OCI-LY1 (cell line): ENCODE measurements around the gene LTBP1.
"Not testable (repeated sequence)": the region's sequence is repeated elsewhere in the genome, so short reads cannot be mapped to it uniquely, and the experiment has no call there.

Source experiments
- H2AFZ ChIP-seq: fragments of 200-600 bp; sonication (generic), shearing (Covaris generic); 2 replicates; pipeline ENCODE4 v1.6.0; 2014; ENCODE audit warnings: antibody characterized with exemption, mild to moderate bottlenecking, low read length
- H3F3A ChIP-seq: fragments of 200-600 bp; sonication (generic), shearing (Covaris generic); 2 replicates; pipeline ENCODE4 v1.6.0; 2014; ENCODE audit warnings: mild to moderate bottlenecking, antibody characterized with exemption, low read length, moderate library complexity; ENCODE audit not compliant: insufficient read depth
- H3K27ac ChIP-seq: fragments of 200-600 bp; sonication (generic); 2 replicates; pipeline ENCODE4 v1.5.1; 2014; ENCODE audit warnings: low read length, mixed run types, mild to moderate bottlenecking, low read depth; ENCODE audit not compliant: poor library complexity, severe bottlenecking
- H3K27me3 ChIP-seq: fragments of 200-600 bp; sonication (generic); 2 replicates; pipeline ENCODE4 v1.6.0; 2014; ENCODE audit warnings: antibody characterized with exemption, mild to moderate bottlenecking, low read length, moderate library complexity; ENCODE audit not compliant: insufficient read depth
- H3K36me3 ChIP-seq: fragments of 200-600 bp; sonication (generic); 2 replicates; pipeline ENCODE4 v1.6.1; 2014; ENCODE audit warnings: mild to moderate bottlenecking, antibody characterized with exemption, low read length, moderate library complexity, mixed read lengths; ENCODE audit not compliant: insufficient read depth
- H3K4me1 ChIP-seq: fragments of 200-600 bp; sonication (generic); 2 replicates; pipeline ENCODE4 v1.5.1; 2014; ENCODE audit warnings: mild to moderate bottlenecking, low read length, moderate library complexity; ENCODE audit not compliant: insufficient read depth, severe bottlenecking
- H3K4me2 ChIP-seq: fragments of 200-600 bp; sonication (generic), shearing (Covaris generic); 2 replicates; pipeline ENCODE4 v1.6.1; 2014; ENCODE audit warnings: low read length
- H3K4me3 ChIP-seq: fragments of 200-600 bp; sonication (generic); 2 replicates; pipeline ENCODE4 v1.5.1; 2014; ENCODE audit warnings: low read length, low read depth, mild to moderate bottlenecking, mixed read lengths; ENCODE audit not compliant: poor library complexity, severe bottlenecking
- H3K79me2 ChIP-seq: fragments of 200-600 bp; shearing (Covaris generic); 2 replicates; pipeline ENCODE4 v1.6.1; 2016; ENCODE audit warnings: mixed run types, low read length, mixed read lengths; ENCODE audit not compliant: insufficient read depth
- H3K9ac ChIP-seq: fragments of 200-600 bp; sonication (generic), shearing (Covaris generic); 2 replicates; pipeline ENCODE4 v1.6.1; 2014; ENCODE audit warnings: mild to moderate bottlenecking, low read length, mixed read lengths
- H3K9me2 ChIP-seq: fragments of 200-600 bp; sonication (generic), shearing (Covaris generic); 2 replicates; pipeline ENCODE4 v1.6.1; 2014; ENCODE audit warnings: low read depth, mild to moderate bottlenecking, low read length, mixed read lengths
- H3K9me3 ChIP-seq: fragments of 200-600 bp; shearing (Covaris generic); 2 replicates; pipeline ENCODE4 v1.6.1; 2014; ENCODE audit warnings: low read length, mixed read lengths
- H4K20me1 ChIP-seq: fragments of 200-600 bp; sonication (generic), shearing (Covaris generic); 2 replicates; pipeline ENCODE4 v1.6.0; 2016; ENCODE audit warnings: mild to moderate bottlenecking, low read length; ENCODE audit not compliant: insufficient read depth
- EZH2 ChIP-seq: fragments of 200-600 bp; sonication (generic), shearing (Covaris generic); IDR thresholded peaks from 2 replicates; pipeline ENCODE4 v1.8.0; 2017; ENCODE audit warnings: borderline replicate concordance, mixed run types, mild to moderate bottlenecking, antibody characterized with exemption, low read length, moderate library complexity, mixed read lengths
- TF ChIP-seq, protein P1 (sequence below): fragments of 200-600 bp; sonication (generic), shearing (Covaris generic); IDR thresholded peaks from 2 replicates; pipeline ENCODE4 v1.5.1; 2017; ENCODE audit warnings: mild to moderate bottlenecking, antibody characterized with exemption, low read length, moderate library complexity, mixed read lengths

The LTBP1 gene

GRCh38 chr2:33168425-33168824, 221.7 kb downstream of the LTBP1 start:
- Histone ChIP-seq H3F3A (no peaks in the 10 kb centered on the region), H2AFZ (no peak overlapping the region), H3K4me3 (no peak overlapping the region), H3K27me3 (no peaks in the 10 kb centered on the region), H3K9me2 (no peaks in the 10 kb centered on the region), H3K9ac (no peak overlapping the region), H3K4me1 (no peaks in the 10 kb centered on the region), H3K79me2 (no peaks in the 10 kb centered on the region; the same call in 1 of the 2 replicates), H4K20me1 (no peaks in the 10 kb centered on the region), H3K9me3 (no peaks in the 10 kb centered on the region), H3K4me2 (no peak overlapping the region), H3K36me3 (peaks cover 23% of the 10 kb centered on the region), H3K27ac (no peak overlapping the region)
- no peak for TF ChIP-seq EZH2
- TF ChIP-seq, protein P1, sequence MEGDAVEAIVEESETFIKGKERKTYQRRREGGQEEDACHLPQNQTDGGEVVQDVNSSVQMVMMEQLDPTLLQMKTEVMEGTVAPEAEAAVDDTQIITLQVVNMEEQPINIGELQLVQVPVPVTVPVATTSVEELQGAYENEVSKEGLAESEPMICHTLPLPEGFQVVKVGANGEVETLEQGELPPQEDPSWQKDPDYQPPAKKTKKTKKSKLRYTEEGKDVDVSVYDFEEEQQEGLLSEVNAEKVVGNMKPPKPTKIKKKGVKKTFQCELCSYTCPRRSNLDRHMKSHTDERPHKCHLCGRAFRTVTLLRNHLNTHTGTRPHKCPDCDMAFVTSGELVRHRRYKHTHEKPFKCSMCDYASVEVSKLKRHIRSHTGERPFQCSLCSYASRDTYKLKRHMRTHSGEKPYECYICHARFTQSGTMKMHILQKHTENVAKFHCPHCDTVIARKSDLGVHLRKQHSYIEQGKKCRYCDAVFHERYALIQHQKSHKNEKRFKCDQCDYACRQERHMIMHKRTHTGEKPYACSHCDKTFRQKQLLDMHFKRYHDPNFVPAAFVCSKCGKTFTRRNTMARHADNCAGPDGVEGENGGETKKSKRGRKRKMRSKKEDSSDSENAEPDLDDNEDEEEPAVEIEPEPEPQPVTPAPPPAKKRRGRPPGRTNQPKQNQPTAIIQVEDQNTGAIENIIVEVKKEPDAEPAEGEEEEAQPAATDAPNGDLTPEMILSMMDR: no peak

- Histone ChIP-seq H2AFZ (no peak overlapping the region), H3K4me2 (no peak overlapping the region), H3K79me2 (no peaks in the 10 kb centered on the region; the same call in 1 of the 2 replicates)
Observed at GRCh38 chr2:33168922-33169321, 222.2 kb downstream of the LTBP1 start.

DNA sequence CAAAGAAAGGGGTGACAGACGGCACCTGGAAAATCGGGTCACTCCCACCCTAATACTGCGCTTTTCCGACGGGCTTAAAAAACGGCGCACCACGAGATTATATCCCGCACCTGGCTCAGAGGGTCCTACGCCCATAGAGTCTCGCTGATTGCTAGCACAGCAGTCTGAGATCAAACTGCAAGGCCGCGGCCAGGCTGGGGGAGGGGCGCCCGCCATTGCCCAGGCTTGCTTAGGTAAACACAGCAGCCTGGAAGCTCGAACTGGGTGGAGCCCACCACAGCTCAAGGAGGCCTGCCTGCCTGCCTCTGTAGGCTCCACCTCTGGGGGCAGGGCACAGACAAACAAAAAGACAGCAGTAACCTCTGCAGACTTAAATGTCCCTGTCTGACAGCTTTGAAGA, 223.5 kb downstream of the LTBP1 start:
- H3K9me3 ChIP-seq, H4K20me1 ChIP-seq, H2AFZ ChIP-seq, H3F3A ChIP-seq, H3K4me2 ChIP-seq, H3K4me3 ChIP-seq, H3K79me2 ChIP-seq, H3K27me3 ChIP-seq, H3K27ac ChIP-seq, H3K9ac ChIP-seq, H3K9me2 ChIP-seq, H3K4me1 ChIP-seq: not testable (repeated sequence)
- peaks cover 15% of the 10 kb centered on the region for H3K36me3 ChIP-seq

More at GRCh38 chr2:33168922-33169321, 222.2 kb downstream of the LTBP1 start:
- Histone ChIP-seq H3K27ac (no peak overlapping the region), H3K9ac (no peak overlapping the region), H3K27me3 (no peaks in the 10 kb centered on the region), H3K4me1 (no peaks in the 10 kb centered on the region), H3K9me3 (no peaks in the 10 kb centered on the region), H3K36me3 (peaks cover 23% of the 10 kb centered on the region), H3F3A (no peaks in the 10 kb centered on the region), H3K9me2 (no peaks in the 10 kb centered on the region), H3K4me3 (no peak overlapping the region), H4K20me1 (no peaks in the 10 kb centered on the region)
- TF ChIP-seq, protein P1: no peak
- TF ChIP-seq EZH2: no peak

DNA sequence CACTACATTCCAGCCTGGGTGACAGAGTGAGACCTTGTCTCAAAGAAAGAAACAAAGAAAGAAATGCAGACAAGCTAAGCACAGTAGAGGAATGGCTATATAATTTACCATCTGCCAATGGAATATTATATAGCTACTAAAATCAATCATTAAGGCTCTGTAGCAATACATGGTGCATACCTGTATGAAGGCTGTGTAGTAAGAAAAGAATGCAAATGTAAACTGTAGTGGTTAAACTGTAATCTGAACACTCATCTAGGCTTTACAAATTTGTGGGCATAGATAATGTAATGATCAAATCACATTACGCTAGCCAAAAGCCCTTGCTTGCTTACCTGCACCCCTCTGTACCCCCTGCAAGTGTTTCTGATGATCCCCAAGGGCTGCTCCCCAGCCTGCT, 230.9 kb downstream of the LTBP1 start:
- no peak overlapping the region for H3K9ac ChIP-seq
- H4K20me1 ChIP-seq: no peaks in the 10 kb centered on the region
- no peaks in the 10 kb centered on the region for H3K9me2 ChIP-seq
- H3K27ac ChIP-seq: no peak overlapping the region
- H3K9me3 ChIP-seq: 0 out of 2 replicates have a peak, but pooled peaks cover 2% of the 10 kb centered on the region
- H3F3A ChIP-seq: no peaks in the 10 kb centered on the region
- no peak overlapping the region for H3K4me3 ChIP-seq
- H3K4me2 ChIP-seq: no peak overlapping the region
- H2AFZ ChIP-seq: no peak overlapping the region
- no peaks in the 10 kb centered on the region for H3K4me1 ChIP-seq
- peaks cover 49% of the 10 kb centered on the region for H3K36me3 ChIP-seq
- no peaks in the 10 kb centered on the region for H3K27me3 ChIP-seq
- no peak for TF ChIP-seq EZH2
- TF ChIP-seq, protein P1: no peak
- peaks cover 5% of the 10 kb centered on the region for H3K79me2 ChIP-seq
